M059J (cell line): ENCODE measurements around the gene RABEP1. TPM values are rescaled to one million over a fixed set of nuclear protein-coding genes. Genes with fewer than 3 reads are reported as not detected.

Experiments
- DNase-seq: peaks from one replicate; pipeline ENCODE4 v3.0.0-alpha.2; 2012; ENCODE audit warnings: low read depth
- total RNA-seq: library from RNA; depleted of rRNA; stranded (reverse); fragments of >200 nt; shearing (Covaris generic); gene quantifications from 2 replicates; pipeline ENCODE4 v1.2.3, GENCODE V29; 2014

The RABEP1 gene
- total RNA-seq, 1 experiment from 2014 or later, result 31.7 TPM

- DNase-seq, result no peak
Measured at GRCh38 chr17:5362162-5362811, 80.2 kb downstream of the RABEP1 start.

DNA sequence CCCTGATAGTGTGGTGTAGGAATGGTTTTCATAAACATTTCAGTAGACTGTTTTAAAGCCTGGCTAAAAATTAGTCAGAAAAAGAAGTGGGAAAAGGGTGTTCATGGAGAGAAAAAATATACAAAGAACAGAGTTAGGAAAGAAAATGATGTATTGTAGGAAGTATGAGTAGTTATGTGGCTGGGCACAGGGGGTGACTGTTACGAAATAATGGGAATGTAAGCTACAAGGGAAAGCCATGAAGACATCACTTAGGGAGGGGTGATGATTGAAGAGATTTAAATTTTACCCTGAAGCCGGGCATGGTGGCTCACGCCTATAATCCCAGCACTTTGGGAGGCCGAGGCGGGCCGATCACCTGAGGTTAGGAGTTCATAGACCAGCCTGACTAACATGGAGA is 82.1 kb downstream of the RABEP1 start:
- no peak for DNase-seq

DNA sequence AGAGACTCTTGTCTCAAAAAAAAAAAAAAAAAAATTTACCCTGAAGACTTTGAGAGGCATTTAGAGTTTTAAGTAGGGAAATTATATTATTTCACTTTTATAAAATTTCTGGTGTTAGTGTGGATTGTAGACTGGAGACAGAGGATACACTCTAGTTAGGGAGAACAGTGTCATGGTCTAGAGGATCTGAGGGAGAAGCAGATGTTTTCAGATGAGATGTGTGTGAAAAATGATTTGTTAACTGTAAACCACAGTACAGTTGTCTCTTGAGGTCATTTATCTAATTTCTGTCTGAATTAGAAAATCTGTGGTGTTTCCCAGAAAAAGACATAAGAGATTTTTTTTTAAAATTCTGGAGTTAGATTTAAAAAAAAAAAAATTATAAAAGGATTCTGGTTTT is 82.6 kb downstream of the RABEP1 start:
- DNase-seq, result no peak

DNA sequence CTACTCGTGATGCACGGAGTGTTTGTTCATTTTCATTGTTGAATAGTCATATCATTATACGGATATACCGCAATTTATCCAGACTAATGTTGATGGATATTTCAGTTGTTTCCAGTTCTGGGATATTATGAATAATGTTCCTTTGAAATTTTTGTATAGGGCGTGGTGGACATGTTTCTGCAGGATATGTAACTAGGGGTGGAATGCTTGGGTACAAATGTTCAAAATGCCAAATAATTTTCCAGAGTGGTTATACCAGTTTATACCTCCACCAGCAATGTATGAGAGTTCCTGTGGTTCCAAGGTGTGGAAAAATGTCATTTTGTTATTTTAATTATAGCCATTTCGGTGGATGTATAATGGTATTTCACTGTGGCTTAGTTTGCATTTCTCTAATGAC is 83.7 kb downstream of the RABEP1 start:
- no peak for DNase-seq

DNA sequence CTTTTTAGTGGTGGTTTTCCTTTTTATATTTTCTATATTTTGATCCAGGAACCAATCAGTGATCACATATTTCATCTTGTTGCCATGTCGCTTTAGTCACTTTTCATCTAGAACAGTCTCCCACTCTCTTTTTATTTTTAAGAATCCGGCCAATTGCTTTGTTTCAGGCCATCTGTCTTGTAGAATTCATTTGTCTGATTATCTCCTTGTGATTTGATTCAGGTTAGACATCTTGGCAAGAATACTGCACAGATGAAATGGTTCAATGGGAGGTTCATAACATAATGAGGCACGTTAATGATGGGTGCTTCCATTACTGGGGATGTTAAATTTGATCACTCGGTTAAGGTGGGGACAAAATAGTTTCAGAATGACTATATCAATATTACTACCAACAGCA is 88.3 kb downstream of the RABEP1 start:
- no peak for DNase-seq

GRCh38 chr17:5373112-5373511 is 91.0 kb downstream of the RABEP1 start:
- DNase-seq, result no peak

GRCh38 chr17:5378566-5379207 is 96.6 kb downstream of the RABEP1 start:
- no peak for DNase-seq

DNA sequence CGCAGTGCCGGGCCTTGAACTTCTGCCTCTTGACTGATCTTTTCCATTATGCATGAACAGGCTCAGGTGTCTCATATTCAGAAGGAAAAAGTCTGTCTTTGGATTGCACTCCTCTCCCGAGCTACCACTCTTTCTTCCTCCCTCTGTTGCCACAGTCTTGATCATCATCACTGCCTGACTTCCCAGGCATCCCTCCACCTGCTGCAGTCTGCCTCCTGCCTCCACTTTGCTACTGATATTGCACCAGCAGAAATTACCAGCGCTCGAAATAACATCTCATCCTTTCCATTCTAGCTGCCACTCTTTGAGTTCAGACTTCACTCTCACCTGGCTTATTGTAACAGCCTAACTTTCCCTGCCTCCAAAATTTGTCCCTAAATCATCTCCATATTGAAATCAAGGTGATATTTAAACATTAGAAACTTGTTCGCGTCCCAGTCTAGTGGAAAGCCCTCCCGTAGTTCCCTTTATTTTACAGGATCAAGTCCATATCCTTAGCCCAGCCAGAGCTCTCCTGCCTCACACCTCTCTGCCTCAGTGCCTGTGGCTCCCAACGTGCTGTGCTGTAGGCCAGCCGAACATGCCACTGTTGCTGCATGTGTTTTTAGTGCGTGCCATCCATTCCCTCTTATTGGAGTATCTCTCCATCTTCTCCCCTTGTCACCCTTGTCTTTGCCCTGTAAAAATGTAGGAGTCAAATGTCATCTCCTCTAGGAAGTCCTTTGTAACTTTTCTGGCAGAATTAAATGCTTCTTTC is 97.4 kb downstream of the RABEP1 start:
- DNase-seq, result no peak

GRCh38 chr17:5380491-5381135 is 98.5 kb downstream of the RABEP1 start:
- DNase-seq, result no peak

GRCh38 chr17:5381542-5381941 is 99.5 kb downstream of the RABEP1 start:
- DNase-seq, result peak; percentile 24

DNA sequence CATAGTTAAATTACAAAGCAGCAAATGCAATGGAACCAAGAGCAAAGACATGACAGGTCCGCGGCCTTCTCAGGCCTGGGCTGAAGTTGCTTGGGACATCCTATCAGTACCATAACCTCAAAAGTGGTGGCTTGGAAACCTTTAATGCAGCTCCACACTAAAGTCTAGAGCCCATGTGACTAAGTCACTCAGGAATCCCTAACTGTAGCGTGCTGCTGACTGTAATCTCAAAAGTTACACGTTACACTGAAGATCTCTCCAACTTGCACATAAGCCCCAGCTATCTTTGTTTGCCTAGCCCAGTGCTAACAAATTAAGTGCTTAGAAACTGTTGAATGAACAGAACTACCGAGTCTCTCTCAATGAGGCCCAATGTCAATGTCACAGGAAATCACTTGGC is 109.6 kb downstream of the RABEP1 start:
- no peak for DNase-seq

- no peak for DNase-seq
Measured at GRCh38 chr17:5396612-5397011, 114.5 kb downstream of the RABEP1 start.

DNA sequence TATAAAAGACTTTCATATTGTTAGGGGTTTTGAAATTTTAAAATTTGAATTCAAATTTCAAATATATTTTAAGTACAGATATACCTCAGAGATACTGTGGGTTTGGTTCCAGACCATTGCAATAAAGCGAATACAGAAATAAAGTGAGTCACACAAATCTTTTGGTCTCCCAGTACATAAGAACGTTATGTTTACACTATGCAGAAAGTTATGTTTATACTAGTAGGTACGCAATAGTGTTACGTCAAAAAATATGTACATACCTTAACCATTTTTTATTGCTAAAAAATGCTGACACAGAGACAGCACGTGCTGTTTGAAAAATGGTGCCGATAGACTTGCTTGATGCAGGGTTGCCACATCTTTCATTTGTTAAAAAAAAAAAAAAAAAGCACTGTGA is 117.7 kb downstream of the RABEP1 start:
- no peak for DNase-seq

DNA sequence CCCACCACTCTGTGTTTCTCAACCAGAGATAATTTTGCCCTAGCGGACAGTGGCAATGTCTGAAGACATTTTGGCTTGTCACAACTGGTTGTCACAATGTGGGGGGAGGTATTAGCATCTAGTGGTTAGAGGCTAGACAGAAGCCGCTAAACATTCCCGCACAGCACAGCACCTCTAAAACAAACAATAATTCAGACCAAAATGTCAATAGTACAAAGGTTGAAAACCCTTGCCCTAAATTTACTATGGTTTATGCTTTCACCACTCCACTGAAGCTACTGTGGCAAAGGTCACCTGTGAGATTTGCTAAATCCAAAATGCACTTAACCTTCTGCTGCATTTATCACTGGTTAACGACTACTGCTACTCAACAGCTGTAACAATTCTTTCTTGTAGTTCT is 123.3 kb downstream of the RABEP1 start:
- no peak for DNase-seq

DNA sequence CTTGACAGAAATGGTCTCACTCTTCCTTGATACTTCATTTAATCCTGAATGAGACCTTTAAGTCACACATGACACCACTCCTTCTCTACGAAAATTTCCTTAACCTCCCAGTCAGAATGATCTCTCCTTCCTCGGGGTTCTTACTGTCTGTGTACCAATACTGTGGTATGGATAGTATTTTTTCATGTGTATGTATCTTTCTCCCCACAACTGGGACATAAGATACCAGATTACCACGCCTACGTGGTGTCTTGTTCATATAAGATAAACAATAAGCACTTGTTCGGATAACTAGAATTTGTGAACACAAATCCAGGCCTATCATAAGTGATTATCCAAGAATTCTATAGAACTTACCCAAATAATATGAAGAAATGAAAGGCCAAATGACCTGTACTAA is 126.1 kb downstream of the RABEP1 start:
- no peak for DNase-seq

DNA sequence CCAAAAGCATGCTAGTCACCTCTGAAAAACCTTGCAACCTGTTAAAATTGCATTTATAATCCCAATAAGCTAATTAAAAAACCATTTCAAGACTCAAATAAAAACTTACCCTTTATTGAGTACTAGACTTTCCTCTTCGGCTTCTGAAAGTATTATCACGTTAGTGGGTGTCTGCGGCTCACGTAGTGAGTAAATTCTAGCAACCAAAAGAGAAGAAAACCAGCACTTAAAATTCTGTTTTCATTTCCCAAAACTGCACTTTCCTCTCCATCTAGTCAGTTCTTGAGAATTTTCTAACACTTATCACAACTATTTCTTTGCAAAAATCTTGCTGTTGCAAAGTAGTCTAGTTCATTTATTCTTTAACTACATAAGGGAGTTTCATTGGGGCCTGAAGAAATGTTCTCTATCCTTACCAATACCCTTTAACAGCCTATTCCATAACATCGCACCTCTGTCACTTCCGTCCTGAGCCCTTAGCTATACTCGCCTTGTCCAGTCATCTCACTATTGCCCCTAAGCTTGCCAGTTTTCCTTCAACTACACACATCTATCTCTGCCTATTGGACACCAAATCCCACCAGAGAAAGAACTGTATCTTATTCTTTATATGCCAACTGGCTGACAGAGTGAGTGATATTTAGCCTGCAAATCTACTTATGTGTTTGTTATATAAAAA is 128.6 kb downstream of the RABEP1 start:
- DNase-seq, result no peak

GRCh38 chr17:5413682-5414081 is 131.6 kb downstream of the RABEP1 start:
- peak; percentile 93 for DNase-seq

- DNase-seq, result no peak
Measured at GRCh38 chr17:5416901-5417300, 134.8 kb downstream of the RABEP1 start.

DNA sequence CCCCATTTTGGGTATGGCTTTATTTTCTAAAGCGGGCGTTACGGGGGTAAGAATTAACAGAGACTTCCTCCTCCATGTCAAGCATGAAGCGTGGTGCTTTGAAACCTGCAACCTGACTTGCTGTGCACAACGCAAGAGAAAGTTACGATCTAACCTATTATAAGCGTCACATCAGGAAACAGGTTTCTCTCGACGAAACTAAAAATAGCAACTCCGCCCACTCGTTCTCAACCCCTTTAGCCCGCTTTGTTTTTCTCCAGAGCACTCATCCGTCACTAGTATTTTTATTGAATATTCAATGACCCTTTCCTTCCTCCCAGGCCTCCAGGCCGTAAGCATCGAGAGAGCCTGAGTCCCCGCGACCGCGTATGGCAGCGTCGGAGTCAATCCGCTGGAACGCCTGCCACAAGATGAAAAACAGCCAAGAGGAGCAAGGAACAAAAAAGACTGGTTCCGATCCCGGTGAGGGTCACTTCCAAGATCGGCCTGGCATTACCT is 136.8 kb downstream of the RABEP1 start:
- DNase-seq, result peak; percentile 51

- DNase-seq, result peak; percentile 98
Measured at GRCh38 chr17:5419356-5419958, 137.4 kb downstream of the RABEP1 start, which contains the start of gene NUP88. NUP88 (minus strand) TSS chr17:5419662; CDS start chr17:5419650, 12 bp downstream.

- DNase-seq, result peak; percentile 86
Measured at GRCh38 chr17:5419959-5420653, 138.0 kb downstream of the RABEP1 start, which contains the start of gene RPAIN. RPAIN (plus strand) TSS chr17:5420182; CDS start chr17:5420211, 29 bp downstream.
